K562 (cell line): ENCODE measurements around the gene PPM1N. TPM values are rescaled to one million over a fixed set of nuclear protein-coding genes. Genes with fewer than 3 reads are reported as not detected.

Experiments
- BRCA1 ChIP-seq, 2 experiments: fragments of 450-650 bp in 1 of 2; sonication (generic) in 1 of 2; formaldehyde crosslinking in 1 of 2; IDR thresholded peaks; 2 replicates each; pipeline versions ENCODE4 v1.5.0 to v1.6.1; 2017 to 2020; ENCODE audit warnings: mild to moderate bottlenecking in 1 of 2, missing genetic modification reagents in 1 of 2
- CSDE1 ChIP-seq, 2 experiments: fragments of 450-650 bp; IDR thresholded peaks; 2 replicates each; pipeline ENCODE4 v1.6.1; 2016; ENCODE audit warnings: mild to moderate bottlenecking in 1 of 2
- GTF2B ChIP-seq: IDR thresholded peaks from 2 replicates; pipeline ENCODE4 v1.6.1; 2011; ENCODE audit not compliant: insufficient read length; ENCODE audit errors: extremely low read depth
- HBP1 ChIP-seq: fragments of 450-650 bp; formaldehyde crosslinking; IDR thresholded peaks from 2 replicates; pipeline ENCODE4 v1.4.0; 2022; ENCODE audit warnings: missing genetic modification characterization
- HNRNPUL1 ChIP-seq: fragments of 200-400 bp; formaldehyde crosslinking; IDR thresholded peaks from 2 replicates; pipeline ENCODE4 v1.6.1; 2017; ENCODE audit warnings: low read length
- KLF1 ChIP-seq: fragments of 450-650 bp; IDR thresholded peaks from 2 replicates; pipeline ENCODE4 v1.6.1; 2016; ENCODE audit warnings: missing genetic modification characterization, missing compliant biosample characterization
- MTA1 ChIP-seq: fragments of 450-650 bp; IDR thresholded peaks from 2 replicates; pipeline ENCODE4 v1.6.1; 2017; ENCODE audit warnings: borderline replicate concordance
- NR2F6 ChIP-seq: fragments of 450-650 bp; formaldehyde crosslinking; IDR thresholded peaks from 2 replicates; pipeline ENCODE4 v1.4.0; 2020; ENCODE audit warnings: mild to moderate bottlenecking
- RFX7 ChIP-seq: fragments of 250-450 bp; sonication (Bioruptor Pico); IDR thresholded peaks from 2 replicates; pipeline ENCODE4 v1.5.1; 2021; ENCODE audit warnings: mild to moderate bottlenecking
- SETDB1 ChIP-seq: IDR thresholded peaks from one replicate; pipeline ENCODE4 v1.6.1; 2012; ENCODE audit warnings: low read length, control low read depth, inconsistent platforms
- SRSF3 ChIP-seq: fragments of 200-400 bp; formaldehyde crosslinking; IDR thresholded peaks from 2 replicates; pipeline ENCODE4 v1.6.1; 2016; ENCODE audit warnings: mild to moderate bottlenecking, low read length, moderate library complexity; ENCODE audit not compliant: insufficient read depth
- ZBTB26 ChIP-seq: fragments of 450-650 bp; formaldehyde crosslinking; IDR thresholded peaks from 2 replicates; pipeline ENCODE4 v1.4.0; 2022; ENCODE audit warnings: missing genetic modification characterization
- ZC3H11A ChIP-seq: IDR thresholded peaks from 2 replicates; pipeline ENCODE4 v1.6.1; 2012; ENCODE audit warnings: low read depth, low read length, improper control_type of control experiment
- ZNF121 ChIP-seq: sonication (generic); formaldehyde crosslinking; conservative IDR thresholded peaks from 2 replicates; pipeline ENCODE4 v1.8.0; 2022; ENCODE audit warnings: missing genetic modification reagents
- ZNF174 ChIP-seq: fragments of 250-450 bp; sonication (Bioruptor Pico); IDR thresholded peaks from 2 replicates; pipeline ENCODE4 v1.4.0; 2020; ENCODE audit warnings: mild to moderate bottlenecking
- ZNF318 ChIP-seq, 2 experiments: fragments of 450-650 bp; IDR thresholded peaks; 2 replicates each; pipeline ENCODE4 v1.6.1; 2016; ENCODE audit warnings: mild to moderate bottlenecking in 2 of 2, borderline replicate concordance in 1 of 2, low read depth in 1 of 2, moderate library complexity in 1 of 2
- polyA plus RNA-seq, 8 experiments: library from polyadenylated mRNA; depleted of rRNA in 4 of 8; stranded (reverse) in 5 of 8; unstranded in 3 of 8; fragments of >200 nt; fragmentation: Nextera tagmentation in 2 of 8; fragmentation: Illumina TruSeq in 1 of 8; extraction: Ambion mirVana in 2 of 8; extraction: Trizol in 1 of 8; gene quantifications; 2 replicates each; pipeline versions ENCODE4 v1.2.1 to v1.2.3, GENCODE V29; 2011 to 2014; ENCODE audit warnings: inconsistent platforms in 1 of 8, missing spikeins in 1 of 8
- total RNA-seq, 7 experiments: library from RNA; depleted of rRNA in 6 of 7; stranded (reverse); fragments of >200 nt in 6 of 7; fragmentation: Illumina TruSeq in 2 of 7; extraction: Trizol in 2 of 7; gene quantifications; 2 replicates each; pipeline versions ENCODE4 v1.2.1 to v1.2.3, GENCODE V29; 2011 to 2021; ENCODE audit warnings: low replicate concordance in 1 of 7

Gene PPM1N
- total and polyA plus RNA-seq, 9 of the 15 experiments (the other 6 are each of a cell fraction or from before 2014, with no cell fraction given), result 4.5 to 15.6 (median 8.7) TPM

- TF ChIP-seq GTF2B, result no peak
- no peak for TF ChIP-seq ZNF174
- no peak for TF ChIP-seq NR2F6 (CRISPR knock-in tag)
- no peak for TF ChIP-seq ZBTB26
- TF ChIP-seq KLF1 (tag), result no peak; the same call in 1 of the 2 replicates
- TF ChIP-seq HNRNPUL1, result no peak
- TF ChIP-seq ZNF121 (CRISPR knock-in tag), result no peak
- TF ChIP-seq HBP1, result no peak
- no peak for TF ChIP-seq SRSF3
- peak in 1 of 2 experiments; percentile 39; a peak in 1 of 4 replicates for TF ChIP-seq CSDE1 (IDR thresholded peaks at IDR 0.05)
- no peak for TF ChIP-seq SETDB1
- TF ChIP-seq BRCA1 (IDR thresholded peaks at IDR 0.05), result no peak
- no peak for TF ChIP-seq BRCA1 (CRISPR knock-in tag; IDR thresholded peaks at IDR 0.05)
- TF ChIP-seq ZC3H11A, result no peak
- TF ChIP-seq RFX7, result no peak
- TF ChIP-seq MTA1, result 0 out of 2 replicates have a peak, but pooled peaks have one; percentile 20
- TF ChIP-seq ZNF318 (IDR thresholded peaks at IDR 0.05; ENCODE audit: borderline replicate concordance in 1 of 2, low read depth in 1 of 2), result no peak
These were observed 9.0 kb downstream of the PPM1N start, which contains the start of gene VASP (continued) for GRCh38 chr19:45506989-45507871.
